Spleen (tissue), 7 donors: ENCODE data around the gene SIN3B.

Experiments used
- CTCF ChIP-seq, 11 experiments: fragments of 200-600 bp in 7 of 11; fragments of 450-650 bp in 4 of 11; sonication (generic) in 4 of 11; IDR thresholded peaks in 8 of 11; conservative IDR thresholded peaks in 3 of 11; 1 replicate in 7 of 11; 2 replicates in 4 of 11; pipeline versions ENCODE4 v1.4.0 to v1.8.0; 2016 to 2021; ENCODE audit warnings: antibody characterized with exemption in 11 of 11, inconsistent platforms in 4 of 11, mild to moderate bottlenecking in 1 of 11
- POLR2A ChIP-seq, 3 donors: fragments of 450-650 bp; IDR thresholded peaks; one replicate each; pipeline ENCODE4 v1.5.1; 2017; ENCODE audit warnings: antibody characterized with exemption in 3 of 3, mild to moderate bottlenecking in 1 of 3
- POLR2AphosphoS5 ChIP-seq, 3 donors: sonication (generic); formaldehyde crosslinking; IDR thresholded peaks; one replicate each; pipeline ENCODE4 v1.5.1; 2017; ENCODE audit warnings: antibody characterized with exemption in 3 of 3
- donor health status: DM: no; HTN: no; CAD: no; lungs with moderate emphysema.
- donor health status: DM: no; HTN: no; CAD: no.
- donor health status: DM: no; HTN: no; CAD: no.

- TF ChIP-seq POLR2AphosphoS5 (IDR thresholded peaks at IDR 0.05) (no peak), CTCF (IDR thresholded peaks at IDR 0.05 in 8 of 11, conservative IDR thresholded peaks at IDR 0.05 in 3 of 11) (no peak), POLR2A (IDR thresholded peaks at IDR 0.05) (no peak)
Observed at GRCh38 chr19:16807549-16808284, 21.5 kb upstream of the SIN3B start.
